Osteoblast (primary cell): Measurements from ENCODE around the gene NPL. TPM values are rescaled to one million over a fixed set of nuclear protein-coding genes. Genes with fewer than 3 reads are reported as not detected.

Experiments used
- DNase-seq: peaks from one replicate; pipeline ENCODE4 v3.0.0; 2011; ENCODE audit warnings: low spot score, mixed read lengths; ENCODE audit not compliant: insufficient read length; ENCODE audit errors: missing footprints
- H2AFZ ChIP-seq: 2 replicates; pipeline ENCODE4 v1.6.0; 2011; ENCODE audit warnings: mild to moderate bottlenecking, low read length
- H3K27ac ChIP-seq: 2 replicates; pipeline ENCODE4 v1.5.1; 2011; ENCODE audit warnings: mild to moderate bottlenecking, low read depth, low read length, moderate library complexity
- H3K27me3 ChIP-seq: 2 replicates; pipeline ENCODE4 v1.6.0; 2012; ENCODE audit warnings: mild to moderate bottlenecking, control low read depth, inconsistent platforms, low read length, moderate library complexity; ENCODE audit not compliant: insufficient read depth
- H3K36me3 ChIP-seq: 2 replicates; pipeline ENCODE4 v1.5.1; 2011; ENCODE audit warnings: mild to moderate bottlenecking, low read length, control low read depth, moderate library complexity; ENCODE audit not compliant: insufficient read depth
- H3K4me1 ChIP-seq: 2 replicates; pipeline ENCODE4 v1.5.1; 2011; ENCODE audit warnings: mild to moderate bottlenecking, low read length, control low read depth, moderate library complexity; ENCODE audit not compliant: insufficient read depth
- H3K4me2 ChIP-seq: 2 replicates; pipeline ENCODE4 v1.6.0; 2011; ENCODE audit warnings: mild to moderate bottlenecking, low read length; ENCODE audit not compliant: insufficient read depth
- H3K4me3 ChIP-seq: fragments of 200-600 bp; sonication (generic); 3 replicates; pipeline ENCODE4 v1.5.1; 2012; ENCODE audit warnings: mild to moderate bottlenecking, low read length, inconsistent platforms; ENCODE audit not compliant: insufficient read depth
- H3K79me2 ChIP-seq: 2 replicates; pipeline ENCODE4 v1.6.0; 2012; ENCODE audit warnings: mild to moderate bottlenecking, low read length, control low read depth, inconsistent platforms; ENCODE audit not compliant: insufficient read depth
- H3K9me3 ChIP-seq: 2 replicates; pipeline ENCODE4 v1.5.1; 2011; ENCODE audit warnings: low read depth, low read length, control low read depth
- H4K20me1 ChIP-seq: 2 replicates; pipeline ENCODE4 v1.6.0; 2012; ENCODE audit warnings: mild to moderate bottlenecking, low read length, control low read depth; ENCODE audit not compliant: insufficient read depth
- total RNA-seq: library from RNA; depleted of rRNA; stranded (reverse); fragments of >200 nt; gene quantifications from 2 replicates; pipeline ENCODE4 v1.2.3, GENCODE V29; 2012
- TF ChIP-seq, protein P1 (sequence below): IDR thresholded peaks from 2 replicates; pipeline ENCODE4 v1.5.1; 2011; ENCODE audit warnings: mild to moderate bottlenecking, low read depth, low read length, moderate library complexity; ENCODE audit errors: extremely low read depth

NPL gene
- total RNA-seq, 1 donor, result 2.5 TPM

DNA sequence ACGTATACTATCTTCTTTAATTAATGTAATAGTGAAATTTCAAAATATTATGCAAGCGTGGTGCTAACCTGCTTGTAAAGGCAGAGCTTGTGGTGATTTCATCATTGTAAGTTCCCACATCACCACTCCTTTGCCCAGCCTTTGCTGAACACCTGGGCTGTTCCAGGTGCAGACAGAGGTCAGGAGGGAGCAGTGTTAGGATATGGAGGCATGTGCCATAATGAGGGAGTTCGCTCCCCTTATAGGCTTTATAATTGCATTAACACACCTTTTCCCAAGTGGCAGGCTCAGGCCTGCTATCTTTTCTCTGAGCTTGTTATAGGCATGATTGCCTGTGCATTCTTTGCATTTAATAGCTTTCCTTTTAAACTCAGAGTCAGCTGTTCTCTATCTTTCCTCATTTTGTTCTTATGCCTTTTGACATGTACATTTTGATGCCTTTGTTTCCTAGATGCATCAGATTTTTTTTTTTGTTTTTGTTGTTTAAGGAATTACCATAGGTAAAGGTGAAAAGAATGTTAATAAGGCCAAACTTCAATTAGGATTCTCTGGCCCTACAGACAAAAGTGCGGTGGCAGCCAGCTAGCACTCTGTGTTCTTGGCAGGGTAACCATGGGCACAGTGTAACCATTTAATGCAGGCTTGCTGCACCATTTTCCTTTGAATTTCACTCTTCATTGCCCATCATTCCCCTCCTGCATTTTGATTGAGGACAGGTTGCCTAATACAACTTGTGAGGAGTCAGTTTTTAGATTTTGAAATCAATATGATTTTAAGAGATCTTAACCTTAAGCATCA is 12.6 kb downstream of the NPL start:
- Histone ChIP-seq H3K9me3 (no peaks in the 10 kb centered on the region), H3K4me2 (no peak overlapping the region), H2AFZ (no peak overlapping the region), H3K4me1 (no peaks in the 10 kb centered on the region), H3K27me3 (no peaks in the 10 kb centered on the region), H4K20me1 (no peaks in the 10 kb centered on the region), H3K4me3 (no peak overlapping the region), H3K27ac (no peak overlapping the region), H3K79me2 (no peaks in the 10 kb centered on the region), H3K36me3 (no peaks in the 10 kb centered on the region)
- DNase-seq, result no peak
- TF ChIP-seq, protein P1, sequence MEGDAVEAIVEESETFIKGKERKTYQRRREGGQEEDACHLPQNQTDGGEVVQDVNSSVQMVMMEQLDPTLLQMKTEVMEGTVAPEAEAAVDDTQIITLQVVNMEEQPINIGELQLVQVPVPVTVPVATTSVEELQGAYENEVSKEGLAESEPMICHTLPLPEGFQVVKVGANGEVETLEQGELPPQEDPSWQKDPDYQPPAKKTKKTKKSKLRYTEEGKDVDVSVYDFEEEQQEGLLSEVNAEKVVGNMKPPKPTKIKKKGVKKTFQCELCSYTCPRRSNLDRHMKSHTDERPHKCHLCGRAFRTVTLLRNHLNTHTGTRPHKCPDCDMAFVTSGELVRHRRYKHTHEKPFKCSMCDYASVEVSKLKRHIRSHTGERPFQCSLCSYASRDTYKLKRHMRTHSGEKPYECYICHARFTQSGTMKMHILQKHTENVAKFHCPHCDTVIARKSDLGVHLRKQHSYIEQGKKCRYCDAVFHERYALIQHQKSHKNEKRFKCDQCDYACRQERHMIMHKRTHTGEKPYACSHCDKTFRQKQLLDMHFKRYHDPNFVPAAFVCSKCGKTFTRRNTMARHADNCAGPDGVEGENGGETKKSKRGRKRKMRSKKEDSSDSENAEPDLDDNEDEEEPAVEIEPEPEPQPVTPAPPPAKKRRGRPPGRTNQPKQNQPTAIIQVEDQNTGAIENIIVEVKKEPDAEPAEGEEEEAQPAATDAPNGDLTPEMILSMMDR, result no peak

DNA sequence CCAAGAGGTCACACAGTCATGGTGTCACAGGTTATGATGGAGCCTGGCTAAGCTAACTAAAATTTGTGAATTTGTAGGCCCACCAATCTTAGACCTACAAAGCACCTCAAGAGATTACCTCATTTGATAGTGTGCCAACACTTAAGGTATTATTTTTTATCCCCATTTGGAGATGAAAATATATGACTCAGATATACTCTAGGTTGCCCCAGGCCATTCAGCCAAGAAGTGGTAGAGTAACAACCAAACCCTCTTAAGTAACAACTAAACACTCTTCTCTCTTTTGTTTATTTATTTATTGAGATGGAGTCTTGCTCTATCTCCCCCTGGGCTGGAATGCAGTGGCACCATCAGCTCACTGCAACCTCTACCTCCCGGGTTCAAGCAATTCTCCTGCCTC is 14.3 kb downstream of the NPL start:
- Histone ChIP-seq H2AFZ (no peak overlapping the region), H3K27ac (no peak overlapping the region)
- TF ChIP-seq, protein P1, result no peak

DNA sequence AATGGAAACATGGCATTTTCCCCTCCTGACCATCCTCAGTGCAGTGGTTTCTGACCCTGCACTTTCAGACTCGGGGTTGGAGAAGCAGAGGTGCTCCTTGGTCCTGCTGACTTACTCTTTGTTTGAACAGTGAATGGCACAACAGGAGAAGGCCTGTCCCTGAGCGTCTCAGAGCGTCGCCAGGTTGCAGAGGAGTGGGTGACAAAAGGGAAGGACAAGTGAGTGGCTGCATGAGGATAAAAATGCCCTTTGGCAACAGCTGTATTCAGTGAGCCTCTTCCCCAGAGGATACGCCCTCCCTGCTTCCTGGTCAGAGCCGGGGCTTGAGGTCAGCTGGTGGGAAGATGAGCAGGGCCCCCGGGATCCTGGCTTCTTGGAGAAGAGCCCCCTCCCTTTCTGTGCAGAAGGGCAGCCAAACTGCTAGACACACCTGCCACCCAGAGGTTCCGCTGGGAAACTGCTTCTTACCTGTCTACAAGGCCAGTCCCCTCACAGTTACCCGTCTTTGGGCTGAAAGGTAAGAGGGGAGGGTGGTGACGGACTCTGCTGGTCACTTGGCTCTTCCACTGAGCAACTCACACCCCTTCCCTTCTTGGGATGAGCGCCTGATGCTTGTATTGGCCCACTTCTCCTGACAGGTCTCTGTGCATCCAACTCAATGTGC is 16.6 kb downstream of the NPL start:
- DNase-seq, result no peak
- Histone ChIP-seq H2AFZ (no peak overlapping the region), H4K20me1 (no peaks in the 10 kb centered on the region), H3K27ac (no peak overlapping the region), H3K36me3 (no peaks in the 10 kb centered on the region), H3K4me3 (no peak overlapping the region), H3K4me2 (no peak overlapping the region), H3K79me2 (no peaks in the 10 kb centered on the region), H3K9me3 (no peaks in the 10 kb centered on the region), H3K4me1 (no peaks in the 10 kb centered on the region), H3K27me3 (no peaks in the 10 kb centered on the region)
- TF ChIP-seq, protein P1, result no peak

More for the DNA sequence above, 14.3 kb downstream of the NPL start:
- H4K20me1 ChIP-seq, result no peaks in the 10 kb centered on the region
- no peaks in the 10 kb centered on the region for H3K79me2 ChIP-seq
- no peaks in the 10 kb centered on the region for H3K36me3 ChIP-seq
- no peak overlapping the region for H3K4me3 ChIP-seq
- no peaks in the 10 kb centered on the region for H3K4me1 ChIP-seq
- DNase-seq, result no peak
- no peaks in the 10 kb centered on the region for H3K27me3 ChIP-seq
- H3K4me2 ChIP-seq, result no peak overlapping the region
- H3K9me3 ChIP-seq, result no peaks in the 10 kb centered on the region

DNA sequence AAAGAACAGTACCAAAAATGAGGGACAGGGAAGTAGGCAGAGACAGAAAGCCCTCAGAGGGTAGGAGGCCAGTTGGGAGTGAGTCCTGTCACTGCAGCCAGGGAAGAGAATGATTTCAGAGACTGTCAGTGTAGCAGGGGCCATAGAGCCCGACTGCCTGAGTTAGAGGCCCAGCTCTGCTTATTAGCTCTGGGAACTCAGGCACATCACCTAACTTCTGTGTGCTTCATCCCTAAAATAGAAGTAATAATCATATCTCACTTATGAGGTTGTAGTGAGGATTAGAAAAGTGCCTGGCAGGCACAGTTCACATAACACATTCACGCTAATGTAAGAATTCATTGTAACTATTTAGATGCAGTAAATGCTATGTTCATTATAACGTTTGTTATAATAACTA is 18.3 kb downstream of the NPL start:
- H3K9me3 ChIP-seq, result no peaks in the 10 kb centered on the region
- no peaks in the 10 kb centered on the region for H3K4me1 ChIP-seq
- H3K4me2 ChIP-seq, result no peak overlapping the region
- no peaks in the 10 kb centered on the region for H3K79me2 ChIP-seq
- no peaks in the 10 kb centered on the region for H4K20me1 ChIP-seq
- no peak overlapping the region for H3K4me3 ChIP-seq
- DNase-seq, result no peak
- no peaks in the 10 kb centered on the region for H3K27me3 ChIP-seq
- H2AFZ ChIP-seq, result no peak overlapping the region
- TF ChIP-seq, protein P1, result no peak
- no peak overlapping the region for H3K27ac ChIP-seq
- H3K36me3 ChIP-seq, result no peaks in the 10 kb centered on the region
